Measurements from ENCODE around the gene IZUMO4.
"Not testable (repeated sequence)": the region's sequence is repeated elsewhere in the genome, so short reads cannot be mapped to it uniquely, and the experiment has no call there.

Gene IZUMO4

GRCh38 chr19:2084993-2085720 lies 11.6 kb upstream of the IZUMO4 start:
- no peak for TF ChIP-seq CTCF (IDR thresholded peaks at IDR 0.05)
- no peak overlapping the region for H3K4me3 ChIP-seq
- DNase-seq (ENCODE audit: low spot score) = no peak
- peak overlapping the region in 1 of 2 donors; percentile 43 for H3K27ac ChIP-seq

GRCh38 chr19:2086695-2087620 lies 9.8 kb upstream of the IZUMO4 start:
- DNase-seq (ENCODE audit: low spot score) = not testable (repeated sequence)
- peak overlapping the region in 1 of 2 donors; percentile 43 for H3K27ac ChIP-seq

GRCh38 chr19:2087621-2088100 lies 9.1 kb upstream of the IZUMO4 start:
- DNase-seq (ENCODE audit: low spot score) = no peak
- Histone ChIP-seq H3K4me3 (no peak overlapping the region), H3K27ac (peak overlapping the region in 1 of 2 donors; percentile 43)
- TF ChIP-seq CTCF (IDR thresholded peaks at IDR 0.05) = no peak

More at GRCh38 chr19:2086695-2087620, 9.8 kb upstream of the IZUMO4 start:
- not testable (repeated sequence) for H3K4me3 ChIP-seq

GRCh38 chr19:2089001-2089711 lies 7.6 kb upstream of the IZUMO4 start:
- no peak for DNase-seq (ENCODE audit: low spot score)
- H3K27ac ChIP-seq = peak overlapping the region in 1 of 2 donors; percentile 80
- no peak overlapping the region for H3K4me3 ChIP-seq
- TF ChIP-seq CTCF (IDR thresholded peaks at IDR 0.05) = no peak

- Histone ChIP-seq H3K4me3 (no peak overlapping the region), H3K27ac (peak overlapping the region; percentile 19 to 80)
- no peak for DNase-seq (ENCODE audit: low spot score)
- no peak for TF ChIP-seq CTCF (IDR thresholded peaks at IDR 0.05)
Measured at GRCh38 chr19:2089727-2090053, 7.0 kb upstream of the IZUMO4 start.

GRCh38 chr19:2091926-2092525 lies 4.7 kb upstream of the IZUMO4 start:
- not testable (repeated sequence) for H3K4me3 ChIP-seq; DNase-seq (ENCODE audit: low spot score)
- H3K27ac ChIP-seq = peak overlapping the region in 1 of 2 donors; percentile 80

GRCh38 chr19:2096034-2096479 lies 658 bp upstream of the IZUMO4 start, which contains the start of gene MOB3A:
Gene MOB3A (minus strand): TSS chr19:2096326. CDS start chr19:2078560, 17,766 bp downstream.
- peak; percentile 9 for TF ChIP-seq CTCF (IDR thresholded peaks at IDR 0.05)
- DNase-seq (ENCODE audit: low spot score) = peak; percentile 93
- H3K27ac ChIP-seq = peak within 1 kb of the TSS; percentile 92 to 97

More at GRCh38 chr19:2096034-2096479, 658 bp upstream of the IZUMO4 start, which contains the start of gene MOB3A:
- peak within 1 kb of the TSS; percentile 87 for H3K4me3 ChIP-seq
